Measurements from ENCODE around the gene GRK4.

Gene GRK4

DNA sequence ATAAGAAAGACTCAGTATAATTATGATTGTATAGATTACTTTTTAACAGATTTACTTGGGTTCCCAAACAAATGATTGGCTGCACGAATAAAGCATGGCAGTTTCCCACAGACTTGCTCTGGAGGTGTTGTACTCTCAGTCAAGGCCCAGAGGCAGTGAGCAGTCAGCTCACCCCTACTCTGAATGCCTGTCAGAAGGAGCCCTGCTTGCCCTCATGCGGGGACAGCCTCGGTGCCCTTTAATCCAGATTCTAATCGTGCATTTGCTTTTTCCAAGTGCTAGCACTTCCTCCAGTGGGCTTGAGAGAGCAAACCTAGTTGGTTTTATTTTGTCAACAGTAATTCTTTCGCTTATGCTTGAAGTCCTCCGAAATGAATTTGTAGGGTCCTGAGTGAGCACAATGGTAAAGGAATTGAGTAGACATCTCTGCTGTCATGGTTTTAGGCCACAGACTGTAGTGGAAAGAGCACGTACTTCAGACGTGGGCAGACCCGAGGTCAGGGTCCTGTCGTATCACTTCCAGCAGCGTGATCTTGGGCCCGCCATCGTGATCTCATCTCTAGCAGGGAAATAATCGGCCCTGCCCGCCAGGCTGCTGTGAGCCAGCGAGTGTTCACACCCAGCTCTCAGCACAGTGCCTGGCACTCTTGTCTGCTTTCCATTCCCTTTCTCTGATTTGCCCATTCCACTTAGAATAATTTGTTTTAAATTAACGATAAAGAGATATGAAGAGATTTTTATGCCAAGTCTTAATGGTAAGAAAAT lies 48.3 kb downstream of the GRK4 start:
- DNase-seq (ENCODE audit: low read depth): no peak

DNA sequence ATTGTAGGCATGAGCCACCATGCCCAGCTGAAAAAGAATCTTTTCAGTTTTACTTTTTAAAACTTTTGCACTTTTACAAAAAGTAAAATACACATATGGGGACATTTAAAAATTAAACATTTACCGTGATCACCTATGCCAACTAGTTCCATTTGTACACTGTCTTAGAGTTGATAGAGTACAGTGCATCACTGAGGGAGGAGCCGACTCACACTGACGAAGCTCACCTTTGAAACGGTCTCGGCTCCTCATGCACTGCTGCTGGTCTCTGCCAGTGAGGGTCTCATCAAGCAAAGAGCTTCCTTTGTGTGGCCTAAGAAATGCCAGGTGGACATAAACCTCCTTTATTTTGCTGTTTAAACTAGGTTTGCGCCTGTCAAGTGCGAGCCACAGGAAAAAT lies 50.0 kb downstream of the GRK4 start:
- DNase-seq (ENCODE audit: low read depth): no peak

DNA sequence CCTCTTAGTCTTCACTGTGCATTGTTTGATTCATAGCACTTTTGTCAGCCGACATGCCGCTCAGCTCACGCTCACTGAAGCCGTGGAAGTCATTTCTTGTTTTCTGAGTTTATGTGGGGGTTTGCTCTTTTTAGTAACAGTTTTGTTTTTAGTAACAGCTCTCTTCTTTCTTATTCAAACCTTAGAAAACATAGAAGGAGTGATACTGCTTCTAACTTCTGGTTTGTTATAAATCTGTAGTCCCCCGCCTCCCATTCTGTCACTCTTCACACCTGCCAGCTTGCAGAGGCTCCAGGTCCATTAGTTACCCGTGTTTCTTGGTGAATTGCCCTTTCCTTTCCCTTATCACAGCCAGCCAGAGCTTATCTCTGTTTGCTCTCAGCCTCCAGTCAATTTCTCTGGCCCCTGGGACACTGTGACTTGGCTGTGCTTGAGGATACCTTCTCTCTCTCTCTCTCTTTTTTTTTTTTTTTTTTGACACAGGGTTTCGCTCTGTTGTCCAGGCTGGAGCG lies 50.5 kb downstream of the GRK4 start:
- DNase-seq (ENCODE audit: low read depth): no peak

DNA sequence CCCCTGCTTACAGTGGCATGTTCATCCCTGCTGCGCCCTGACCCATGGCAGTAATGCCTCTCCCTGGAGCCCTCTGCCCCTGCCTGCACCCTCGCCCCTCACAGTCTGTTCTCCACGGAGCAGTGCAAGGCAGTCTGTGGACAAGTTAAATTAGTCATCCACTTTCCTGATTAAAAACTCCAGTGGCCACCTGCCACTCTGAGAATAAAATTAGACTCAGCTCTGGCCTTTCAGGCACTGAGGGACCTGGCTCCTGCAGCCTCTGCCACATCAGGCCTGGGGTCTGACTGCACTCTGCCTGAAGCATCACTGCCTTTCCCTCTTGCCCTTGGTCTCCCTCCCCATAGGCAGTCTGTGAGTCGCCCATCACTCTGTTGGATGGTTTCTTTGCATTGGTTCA lies 53.6 kb downstream of the GRK4 start:
- DNase-seq (ENCODE audit: low read depth): no peak

DNA sequence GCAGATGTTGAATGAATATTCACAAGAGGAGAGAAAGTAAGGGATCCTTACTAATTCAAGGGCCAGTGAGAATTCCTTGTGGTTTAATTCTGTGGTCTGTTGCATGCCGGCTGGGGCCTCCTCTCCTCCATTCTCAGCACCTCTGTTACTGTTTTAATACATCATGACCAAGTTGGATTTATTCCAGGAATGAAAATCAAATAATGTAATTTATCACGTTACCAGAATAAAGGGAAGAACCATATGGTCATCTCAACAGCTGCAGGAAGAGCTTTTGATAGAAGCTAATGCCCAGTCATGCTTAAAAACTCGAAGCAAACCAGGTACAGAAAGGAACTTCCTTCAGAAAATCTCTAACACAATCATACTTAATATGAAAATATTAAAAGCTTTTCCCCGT lies 54.1 kb downstream of the GRK4 start:
- no peak for DNase-seq (ENCODE audit: low read depth)

DNA sequence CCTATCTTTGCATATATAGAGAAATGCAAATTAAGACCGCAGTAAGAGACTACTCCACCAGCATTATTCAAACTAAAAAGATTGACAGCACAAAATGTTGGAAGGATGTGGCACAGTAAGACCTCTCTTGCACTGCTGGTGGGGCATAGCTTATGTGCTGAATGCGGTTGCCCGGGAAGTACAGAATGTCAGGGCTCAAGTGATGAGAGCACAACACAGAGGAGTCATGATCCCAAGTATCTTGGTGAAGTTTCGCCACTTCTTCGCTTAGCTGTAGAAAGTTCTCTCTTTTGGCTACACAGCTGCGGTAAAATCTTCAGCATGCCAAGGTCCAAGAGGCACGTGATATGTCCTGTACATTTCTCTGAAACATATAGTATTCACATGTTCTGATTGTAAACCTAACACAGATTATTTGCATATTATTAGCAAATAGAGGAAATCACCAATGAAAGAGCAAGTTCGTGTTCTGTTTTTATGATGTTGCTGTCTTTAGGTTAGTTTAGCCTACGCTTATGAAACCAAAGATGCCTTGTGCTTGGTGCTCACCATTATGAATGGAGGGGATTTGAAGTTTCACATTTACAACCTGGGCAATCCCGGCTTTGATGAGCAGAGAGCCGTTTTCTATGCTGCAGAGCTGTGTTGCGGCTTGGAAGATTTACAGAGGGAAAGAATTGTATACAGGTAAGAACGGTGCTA lies 55.9 kb downstream of the GRK4 start:
- DNase-seq (ENCODE audit: low read depth): no peak

DNA sequence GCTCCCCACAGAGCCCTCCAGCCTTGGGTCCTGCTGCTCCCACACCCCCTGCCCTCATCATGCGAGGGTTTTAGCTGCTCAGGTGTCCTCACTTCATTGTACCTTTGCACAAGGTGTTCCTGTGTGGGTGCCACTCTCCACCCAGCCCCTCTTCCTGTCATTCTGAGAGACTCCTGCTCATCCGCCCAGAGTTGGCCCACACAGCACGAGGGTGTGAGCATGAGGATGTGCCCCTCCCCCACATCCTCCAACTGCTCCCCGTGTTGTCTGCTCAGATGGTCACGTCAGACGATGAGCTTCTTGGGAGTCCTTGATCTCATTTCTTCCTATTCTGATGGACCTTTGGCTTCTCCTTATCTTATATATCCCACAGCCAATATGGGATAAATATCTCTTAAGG lies 57.8 kb downstream of the GRK4 start:
- DNase-seq (ENCODE audit: low read depth): no peak

DNA sequence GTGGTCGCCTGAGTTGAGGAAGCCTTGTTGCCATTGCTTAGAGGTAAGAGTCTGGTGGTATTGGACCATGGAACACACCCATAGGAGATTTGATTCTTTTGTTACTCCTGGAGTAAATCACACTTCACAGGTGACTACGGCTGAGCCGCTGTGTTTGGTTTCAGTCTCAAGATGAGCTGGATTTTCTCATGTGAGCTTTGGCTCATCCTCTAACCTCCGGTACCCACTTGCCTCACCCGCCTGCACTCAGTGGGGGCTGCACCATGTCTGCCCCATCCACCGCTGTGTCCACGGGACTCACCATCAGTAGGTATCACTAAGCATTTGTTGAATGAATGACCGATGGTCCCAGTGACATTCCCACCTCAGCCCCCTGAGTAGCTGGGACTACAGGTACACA lies 58.3 kb downstream of the GRK4 start:
- DNase-seq (ENCODE audit: low read depth): no peak

DNA sequence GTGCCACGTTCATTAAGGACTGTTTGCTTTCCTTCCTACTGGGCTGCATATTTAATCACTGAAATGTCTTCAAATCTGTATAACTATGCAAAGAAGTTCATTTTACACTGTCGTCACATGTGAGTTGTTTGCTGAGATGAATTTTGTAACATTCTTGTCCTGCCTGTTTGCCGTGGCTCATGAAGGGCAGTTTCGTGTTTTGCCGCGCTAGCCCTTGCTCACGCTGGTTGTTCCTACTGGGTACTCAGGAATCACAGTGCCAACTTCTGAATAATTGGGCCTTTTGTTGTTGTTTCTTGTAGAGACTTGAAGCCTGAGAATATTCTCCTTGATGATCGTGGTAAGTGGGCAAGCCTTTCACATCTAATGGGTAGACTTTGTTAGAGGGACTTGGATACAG lies 58.7 kb downstream of the GRK4 start:
- no peak for DNase-seq (ENCODE audit: low read depth)

DNA sequence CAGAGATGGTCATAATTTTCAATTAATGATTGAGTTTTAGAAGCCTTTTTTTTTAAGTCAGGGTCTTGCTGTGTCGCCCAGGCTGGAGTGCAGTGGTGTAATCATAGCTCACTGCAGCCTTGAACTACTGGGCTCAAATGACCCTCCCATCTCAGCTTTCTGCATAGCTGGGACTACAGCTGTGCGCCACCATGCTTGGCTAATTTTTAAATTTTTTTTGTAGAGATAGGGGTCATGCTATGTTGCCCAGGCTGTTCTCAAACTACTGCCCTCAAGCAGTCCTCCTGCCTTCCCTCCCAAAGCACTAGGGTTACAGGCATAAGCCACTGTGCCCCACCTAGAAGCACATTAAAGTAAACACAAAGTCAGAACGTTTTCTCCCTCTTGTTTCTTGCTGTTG lies 59.3 kb downstream of the GRK4 start:
- no peak for DNase-seq (ENCODE audit: low read depth)

DNA sequence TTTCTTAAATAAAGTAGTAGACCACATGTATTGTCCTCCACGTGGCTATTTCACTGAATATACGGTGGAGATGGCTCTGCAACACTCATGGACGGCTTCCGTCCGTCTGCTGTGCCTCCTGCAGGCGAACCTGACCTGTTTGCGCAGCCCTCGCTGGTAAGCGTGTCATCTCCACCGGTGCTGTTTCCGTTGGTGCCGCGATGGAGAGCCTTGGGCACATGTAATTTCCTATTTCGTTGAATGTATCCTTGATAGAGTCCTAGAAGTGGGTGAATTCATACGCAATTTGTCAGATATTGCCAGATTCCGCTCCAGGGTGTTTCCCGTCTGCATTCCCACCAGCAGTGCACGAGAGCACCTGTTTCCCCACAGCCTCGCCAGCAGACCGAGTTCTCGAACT lies 62.5 kb downstream of the GRK4 start:
- DNase-seq (ENCODE audit: low read depth): no peak

DNA sequence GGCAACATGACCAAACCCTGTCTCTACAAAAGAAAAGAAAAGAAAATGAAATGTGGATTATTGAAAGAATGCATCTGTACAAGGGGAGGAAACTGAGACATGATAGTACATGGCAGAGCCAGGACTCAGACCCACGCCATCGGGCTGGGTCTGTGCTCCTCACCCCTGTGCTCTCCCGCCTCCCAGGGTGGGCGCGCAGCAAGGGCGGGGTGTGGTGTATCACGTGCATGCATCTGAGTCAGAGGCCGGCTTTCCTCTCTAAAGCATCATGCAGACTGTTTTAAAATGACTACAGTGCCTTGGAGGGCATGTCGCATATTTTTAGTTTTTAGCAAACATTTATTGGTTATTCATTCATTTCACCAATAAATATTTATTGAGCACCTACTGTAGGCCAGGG lies 63.2 kb downstream of the GRK4 start:
- DNase-seq (ENCODE audit: low read depth): no peak

DNA sequence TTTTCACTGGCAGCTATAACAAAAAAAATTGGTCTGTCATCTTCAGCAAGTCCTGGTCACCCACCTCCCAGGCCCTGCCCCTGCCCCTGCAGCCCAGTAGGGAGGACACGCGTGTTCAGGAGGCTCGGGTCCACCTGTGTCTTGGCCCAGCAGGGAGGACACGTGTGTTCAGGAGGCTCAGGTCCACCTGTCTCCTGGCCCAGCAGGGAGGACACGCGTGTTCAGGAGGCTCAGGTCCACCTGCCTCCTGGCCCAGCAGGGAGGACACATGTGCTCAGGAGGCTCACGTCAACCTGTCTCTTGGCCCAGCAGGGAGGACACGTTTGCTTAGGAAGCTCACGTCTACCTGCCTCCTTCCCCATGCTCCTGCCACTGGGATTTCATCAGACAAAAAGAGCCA lies 66.1 kb downstream of the GRK4 start:
- no peak for DNase-seq (ENCODE audit: low read depth)

DNA sequence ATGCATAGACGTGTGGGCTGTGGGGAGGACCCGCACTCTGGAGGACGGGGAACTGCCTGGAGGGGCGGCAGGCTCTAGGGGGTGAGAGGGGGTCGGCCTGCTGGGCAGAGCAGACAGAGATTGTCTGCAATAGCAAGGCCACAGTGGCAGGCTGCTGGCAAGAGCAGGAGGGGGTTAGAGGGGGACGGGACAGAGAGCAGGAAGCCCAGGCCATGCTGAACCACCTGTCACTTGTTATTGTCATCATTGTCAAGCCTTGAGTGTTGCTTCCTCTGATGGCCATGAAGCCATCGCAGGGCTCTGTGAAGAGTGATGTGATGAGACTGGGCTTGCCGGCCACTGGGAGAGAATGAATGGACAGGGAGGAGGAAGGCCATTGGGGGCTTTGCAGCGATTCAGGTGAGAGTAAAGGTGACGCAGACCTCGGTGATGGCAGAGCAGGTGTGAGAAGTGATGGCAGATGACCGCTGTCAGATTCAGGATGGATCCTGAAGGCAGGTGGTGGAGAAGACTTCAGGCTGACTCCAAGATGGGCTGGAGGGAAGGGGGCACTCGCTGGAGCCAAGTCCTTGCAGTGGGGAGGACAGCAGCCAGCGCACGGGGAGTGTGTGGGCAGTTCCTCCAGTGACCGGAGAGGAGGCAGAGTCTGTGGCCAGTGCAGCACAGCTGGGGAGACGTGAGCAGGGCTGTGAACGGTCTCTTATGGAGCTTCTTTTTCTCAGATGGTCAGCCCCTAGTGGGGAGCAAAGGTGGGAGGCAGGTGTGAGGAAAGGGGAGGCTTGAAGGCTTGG lies 67.4 kb downstream of the GRK4 start:
- DNase-seq (ENCODE audit: low read depth): no peak

DNA sequence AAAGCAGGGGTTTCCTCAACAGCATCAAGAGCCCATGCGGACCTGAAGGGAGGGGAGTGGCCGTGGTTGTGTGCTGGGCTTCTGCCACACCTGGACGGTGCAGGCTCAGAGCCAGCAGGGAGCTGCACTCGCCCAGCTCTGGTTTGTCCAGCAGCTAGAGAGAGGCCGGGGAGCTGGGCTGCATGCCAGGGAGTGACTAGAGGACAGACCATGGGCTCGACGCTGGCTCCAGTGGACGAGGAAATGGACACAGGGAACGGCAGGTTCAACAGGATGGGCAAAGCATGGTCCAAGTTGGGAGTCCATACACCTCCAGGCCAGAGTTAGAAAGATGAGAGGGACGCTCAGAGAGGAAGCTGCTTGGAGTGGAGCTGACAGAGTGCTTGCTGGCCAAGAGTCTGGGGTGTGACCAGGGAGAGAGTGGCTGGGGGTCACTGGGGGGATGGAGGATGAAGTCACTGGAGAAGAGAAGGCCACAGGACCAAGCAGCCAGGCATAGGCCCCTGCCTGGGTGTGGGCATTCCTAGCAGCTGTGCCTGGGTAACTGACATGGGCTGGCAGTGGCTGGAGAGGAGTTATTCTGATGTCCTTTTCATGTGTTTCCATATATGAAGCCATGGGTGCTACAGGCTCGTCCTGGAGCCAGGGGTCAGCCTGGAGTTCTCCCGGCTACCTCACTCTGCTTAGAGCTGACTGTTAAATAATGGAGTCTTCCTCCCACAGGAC lies 68.1 kb downstream of the GRK4 start:
- DNase-seq (ENCODE audit: low read depth): no peak

DNA sequence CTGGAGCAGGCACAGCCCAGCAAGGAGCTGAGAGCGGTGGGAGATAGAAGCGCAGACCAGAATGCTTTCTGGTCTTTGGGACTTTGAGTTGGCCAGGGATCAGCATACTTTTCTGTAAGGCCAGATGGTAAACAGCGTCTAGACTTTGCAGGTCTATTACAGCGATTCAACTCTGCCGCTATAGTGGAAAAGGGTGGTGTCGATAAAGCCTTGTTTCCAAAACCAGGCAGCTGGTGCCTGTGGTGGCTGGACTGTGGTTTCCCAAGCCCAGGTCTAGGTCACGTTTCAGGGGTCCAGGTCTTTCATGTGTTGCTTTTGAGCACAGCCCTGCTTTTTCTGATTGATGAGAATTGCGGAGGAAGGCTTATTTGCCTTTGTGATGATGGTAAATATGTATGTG lies 70.9 kb downstream of the GRK4 start:
- no peak for DNase-seq (ENCODE audit: low read depth)

DNA sequence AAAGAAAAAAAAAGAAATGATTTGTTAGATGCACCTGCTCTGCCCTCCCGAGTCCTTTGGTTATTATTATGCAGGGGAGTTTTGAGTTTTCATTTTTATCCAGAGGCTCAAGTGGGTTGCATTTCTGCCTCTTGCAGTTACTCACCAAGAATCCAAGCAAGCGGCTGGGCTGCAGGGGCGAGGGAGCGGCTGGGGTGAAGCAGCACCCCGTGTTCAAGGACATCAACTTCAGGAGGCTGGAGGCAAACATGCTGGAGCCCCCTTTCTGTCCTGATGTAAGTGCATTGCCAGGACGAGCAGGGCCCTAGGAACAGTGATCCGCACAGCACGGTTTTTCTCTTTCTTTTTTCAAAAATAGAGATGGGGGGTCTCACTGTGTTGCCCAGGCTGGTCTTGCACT lies 71.9 kb downstream of the GRK4 start:
- no peak for DNase-seq (ENCODE audit: low read depth)

DNA sequence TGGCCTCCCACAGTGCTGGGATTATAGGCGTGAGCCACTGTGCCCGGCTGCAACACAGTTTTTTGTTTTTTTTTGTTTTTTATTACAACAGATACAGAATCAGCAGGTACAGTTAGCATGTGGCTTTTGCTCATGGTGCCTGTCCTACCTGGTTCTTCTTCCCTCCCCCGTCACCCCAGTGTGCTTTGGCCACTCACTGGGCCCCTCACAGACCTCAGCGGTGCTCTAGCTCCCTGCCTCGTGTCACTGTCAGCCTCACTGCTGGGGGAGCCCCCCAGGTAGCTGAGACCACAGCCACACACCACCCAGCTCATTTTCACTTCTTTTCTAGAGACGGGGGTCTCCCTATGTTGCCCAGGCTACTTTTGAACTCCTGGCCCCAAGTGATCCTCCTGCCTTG lies 72.3 kb downstream of the GRK4 start:
- no peak for DNase-seq (ENCODE audit: low read depth)

DNA sequence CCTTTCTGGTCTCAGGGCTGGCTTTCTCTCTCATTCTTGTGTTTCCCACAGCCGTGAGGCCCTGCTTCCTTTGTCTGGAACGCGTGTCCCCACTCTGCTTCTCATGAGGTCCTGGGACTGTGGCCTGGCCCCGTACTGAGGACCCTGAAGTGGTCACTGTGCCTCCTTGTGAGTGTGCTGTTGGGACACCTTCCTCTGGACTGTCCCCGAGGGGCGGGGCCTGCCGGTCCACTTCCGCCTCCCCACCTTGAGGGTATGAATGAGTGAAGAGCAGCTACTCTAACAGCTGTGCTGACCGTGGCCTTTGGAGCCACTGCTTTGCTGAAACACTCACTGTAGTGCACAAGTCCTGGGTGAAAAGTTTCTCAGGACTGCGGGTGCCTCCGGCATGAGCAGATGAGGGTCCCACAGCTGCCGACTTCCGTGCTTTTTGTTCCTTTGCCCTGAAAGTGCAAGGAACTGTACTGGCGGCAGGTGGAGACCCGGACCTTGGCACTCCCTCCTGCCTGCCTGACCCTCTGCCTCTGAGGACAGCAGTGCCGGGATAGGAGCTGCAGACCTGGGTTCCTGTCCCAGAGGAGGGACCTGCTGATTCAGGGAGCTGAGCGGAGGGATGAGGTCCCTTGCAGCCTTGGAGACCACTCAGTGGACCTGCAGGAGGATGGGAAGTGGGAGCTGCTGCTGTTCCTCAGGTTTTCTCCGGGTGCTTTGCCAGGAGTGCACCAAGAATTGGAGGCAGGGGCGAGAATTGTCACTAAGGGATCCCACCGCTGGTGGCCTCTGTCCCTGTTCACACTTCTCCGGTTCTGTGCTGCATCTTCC lies 73.0 kb downstream of the GRK4 start:
- DNase-seq (ENCODE audit: low read depth): no peak

DNA sequence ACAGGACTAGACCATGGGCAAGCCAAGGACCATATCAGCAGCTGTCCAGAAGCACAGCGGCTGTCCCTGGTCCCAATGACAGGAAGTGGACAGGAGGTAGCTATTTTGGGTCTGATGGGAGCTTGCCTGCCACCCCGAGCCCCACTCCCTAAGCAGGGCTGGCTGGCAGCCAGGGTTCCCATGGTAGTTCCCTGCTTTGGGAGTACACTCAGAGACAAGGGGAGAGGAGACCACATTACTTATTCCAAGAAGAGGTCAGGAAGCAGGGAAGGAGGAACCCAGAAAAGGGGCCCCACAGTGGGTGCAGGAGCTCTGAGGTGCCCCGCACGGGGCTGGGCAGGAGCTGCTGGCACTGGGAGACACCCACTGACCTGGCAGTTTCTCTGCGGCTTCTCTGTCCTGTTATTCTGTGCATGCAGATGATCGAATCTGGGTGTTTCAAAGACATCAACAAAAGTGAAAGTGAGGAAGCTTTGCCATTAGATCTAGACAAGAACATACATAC lies 74.6 kb downstream of the GRK4 start:
- DNase-seq (ENCODE audit: low read depth): no peak

DNA sequence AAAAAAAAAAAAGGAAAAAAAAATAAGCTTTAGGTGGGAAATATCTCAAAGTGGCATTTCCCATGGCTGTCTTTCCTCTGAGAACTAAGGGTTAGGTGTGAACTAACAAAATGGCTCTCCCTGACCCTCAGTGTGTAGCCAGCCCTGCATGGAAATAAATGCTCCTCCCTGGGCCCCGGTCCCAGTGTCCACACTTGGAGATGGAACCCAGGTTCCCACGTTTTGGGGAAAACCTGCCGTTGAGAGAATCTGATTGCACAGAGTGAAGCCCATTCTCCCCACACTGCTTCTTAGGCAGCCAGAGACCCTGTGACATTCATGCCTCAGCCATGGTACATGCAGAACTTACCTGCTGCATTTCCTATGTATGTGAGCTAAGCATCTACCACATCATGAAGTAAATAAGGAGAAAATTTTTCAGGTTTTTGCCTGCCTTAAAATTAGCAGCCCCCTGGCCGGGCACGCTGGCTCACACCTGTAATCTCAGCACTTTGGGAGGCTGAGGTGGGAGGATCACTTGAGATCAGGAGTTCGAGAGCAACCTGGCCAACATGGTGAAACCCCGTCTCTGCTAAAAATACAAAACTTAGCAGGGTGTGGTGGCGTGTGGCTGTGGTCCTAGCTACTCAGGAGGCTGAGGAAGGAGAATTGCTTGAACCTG lies 76.5 kb downstream of the GRK4 start:
- DNase-seq (ENCODE audit: low read depth): no peak
